Lower leg skin (tissue), 3 donors: ENCODE measurements around the gene SAPCD2.

ENCODE experiments used
- CTCF ChIP-seq, 3 donors: fragments of 450-650 bp; IDR thresholded peaks; one replicate each; pipeline ENCODE4 v1.5.1; 2016; ENCODE audit warnings: antibody characterized with exemption in 3 of 3, mild to moderate bottlenecking in 3 of 3, moderate library complexity in 2 of 3
- POLR2A ChIP-seq, 2 donors: fragments of 450-650 bp; IDR thresholded peaks; one replicate each; pipeline ENCODE4 v1.6.1; 2016 to 2017; ENCODE audit warnings: antibody characterized with exemption in 2 of 2, mild to moderate bottlenecking in 1 of 2, moderate library complexity in 1 of 2

- TF ChIP-seq CTCF (IDR thresholded peaks at IDR 0.05) (no peak), POLR2A (IDR thresholded peaks at IDR 0.05) (no peak)
Observed at GRCh38 chr9:137022662-137023008, 47.7 kb downstream of the SAPCD2 start.
